ENCODE measurements around the gene U2AF1L4. TPM values are rescaled to one million over a fixed set of nuclear protein-coding genes. Genes with fewer than 3 reads are reported as not detected.

The U2AF1L4 gene, protein sequence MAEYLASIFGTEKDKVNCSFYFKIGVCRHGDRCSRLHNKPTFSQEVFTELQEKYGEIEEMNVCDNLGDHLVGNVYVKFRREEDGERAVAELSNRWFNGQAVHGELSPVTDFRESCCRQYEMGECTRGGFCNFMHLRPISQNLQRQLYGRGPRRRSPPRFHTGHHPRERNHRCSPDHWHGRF
- 10 to 100 TPM; 15.2 to 20.9 (median 17.2) TPM for polyA plus RNA-seq (ENCODE audit: insufficient read length in 3 of 3)

DNA sequence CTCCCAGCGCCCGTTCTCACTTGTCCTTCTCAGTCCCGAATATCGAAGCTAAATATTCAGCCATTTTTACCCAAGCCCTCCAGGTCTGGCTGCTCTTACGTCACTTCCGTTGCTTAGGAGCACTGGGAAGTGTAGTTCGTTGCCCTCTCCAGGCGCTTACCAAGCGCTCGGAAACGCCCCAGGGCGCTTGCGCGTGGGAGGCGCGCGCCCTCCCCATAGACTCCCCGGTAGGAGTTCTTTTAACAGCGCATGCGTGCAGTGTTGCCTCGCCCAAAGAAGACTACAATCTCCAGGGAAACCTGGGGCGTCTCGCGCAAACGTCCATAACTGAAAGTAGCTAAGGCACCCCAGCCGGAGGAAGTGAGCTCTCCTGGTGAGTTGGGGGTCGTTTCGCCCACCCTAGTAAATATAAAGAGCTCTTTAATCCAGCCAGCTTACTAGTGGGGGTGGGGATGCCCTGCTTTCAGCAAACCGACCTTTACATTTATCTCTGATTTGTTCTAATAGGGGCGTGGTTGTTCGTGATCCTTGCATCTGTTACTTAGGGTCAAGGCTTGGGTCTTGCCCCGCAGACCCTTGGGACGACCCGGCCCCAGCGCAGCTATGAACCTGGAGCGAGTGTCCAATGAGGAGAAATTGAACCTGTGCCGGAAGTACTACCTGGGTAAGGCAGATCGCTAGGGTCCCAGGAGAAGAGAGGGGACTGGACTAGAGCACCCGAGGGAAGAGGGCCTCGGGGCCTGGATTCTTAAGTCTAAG lies at the start of gene U2AF1L4, which contains the start of gene PSENEN:
Gene U2AF1L4 (minus strand): TSS at position 91 of the 759 bp plus-strand sequence. CDS start 27 bp downstream, at position 64.
Gene PSENEN (plus strand): TSS at position 324 of the 759 bp plus-strand sequence. CDS start 280 bp downstream, at position 604.
- peak; percentile 98 to 99 (median 99) for DNase-seq (ENCODE audit: low read depth in 3 of 3, low spot score in 2 of 3)

DNA sequence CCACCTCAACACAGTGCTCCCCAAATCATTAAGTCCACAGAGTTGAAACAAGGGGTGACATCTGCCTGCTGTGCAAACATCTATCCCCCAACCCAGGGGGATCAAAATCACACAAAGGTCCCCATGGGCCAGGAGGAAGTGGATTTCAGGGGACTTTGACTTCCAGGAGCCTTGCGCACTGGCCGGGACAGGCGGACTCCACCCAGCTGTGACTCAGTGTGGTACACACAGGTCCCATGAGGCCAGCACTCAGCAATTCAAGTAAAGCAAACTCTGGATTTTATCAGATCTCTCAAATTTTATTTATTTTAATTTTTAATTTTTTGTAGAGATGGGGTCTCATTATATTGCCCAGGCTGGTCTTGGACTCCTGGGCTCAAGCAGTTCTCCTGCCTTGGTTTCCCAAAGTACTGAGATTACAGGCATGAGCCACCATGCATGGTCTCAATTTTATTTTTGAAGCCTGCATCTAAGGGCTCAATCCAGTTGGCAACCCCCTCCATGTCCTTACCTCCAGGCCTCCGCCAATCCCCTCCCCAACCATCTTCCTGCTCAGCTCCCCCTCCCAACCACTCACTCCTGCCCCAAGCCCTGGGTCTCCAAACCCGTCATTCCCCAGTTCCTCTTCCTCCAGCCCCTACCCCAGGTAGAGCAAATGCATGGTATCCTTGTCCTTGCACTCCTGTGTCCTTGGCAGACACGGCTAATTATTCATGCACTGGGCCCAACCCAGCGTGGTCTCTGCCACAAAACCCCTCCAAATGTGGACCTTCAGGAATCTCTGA lies 48.4 kb upstream of the U2AF1L4 start:
- DNase-seq (ENCODE audit: low read depth in 3 of 3, low spot score in 2 of 3): no peak

GRCh38 chr19:35792888-35793287 lies 47.7 kb upstream of the U2AF1L4 start:
- no peak for DNase-seq (ENCODE audit: low read depth in 3 of 3, low spot score in 2 of 3)

- DNase-seq (ENCODE audit: low read depth in 3 of 3, low spot score in 2 of 3): no peak
These were observed 47.1 kb upstream of the U2AF1L4 start for GRCh38 chr19:35792312-35792711.

DNA sequence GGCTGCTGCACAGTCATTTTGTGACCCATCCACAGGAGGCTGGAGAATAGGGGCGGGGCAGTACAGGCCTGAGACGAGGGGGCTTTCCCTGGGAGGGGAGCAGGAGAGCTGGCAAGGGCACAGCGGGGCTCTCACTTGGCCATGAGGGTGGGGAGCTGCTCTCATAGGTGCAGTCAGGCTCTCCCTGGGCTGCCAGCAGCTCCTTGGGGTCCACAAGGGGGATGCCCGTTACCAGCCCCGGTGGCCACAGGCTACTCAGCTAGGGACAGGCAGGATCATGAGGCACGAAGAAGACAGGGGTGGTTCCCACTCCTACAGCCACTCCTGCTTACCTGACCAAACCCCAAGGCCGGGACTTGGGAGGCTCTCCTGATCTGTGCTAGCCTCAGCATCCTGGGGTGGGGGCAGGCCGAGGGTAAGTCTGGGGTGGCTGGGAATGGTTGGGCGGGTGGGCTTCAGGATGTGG lies 46.6 kb upstream of the U2AF1L4 start:
- no peak for DNase-seq (ENCODE audit: low read depth in 3 of 3, low spot score in 2 of 3)

DNA sequence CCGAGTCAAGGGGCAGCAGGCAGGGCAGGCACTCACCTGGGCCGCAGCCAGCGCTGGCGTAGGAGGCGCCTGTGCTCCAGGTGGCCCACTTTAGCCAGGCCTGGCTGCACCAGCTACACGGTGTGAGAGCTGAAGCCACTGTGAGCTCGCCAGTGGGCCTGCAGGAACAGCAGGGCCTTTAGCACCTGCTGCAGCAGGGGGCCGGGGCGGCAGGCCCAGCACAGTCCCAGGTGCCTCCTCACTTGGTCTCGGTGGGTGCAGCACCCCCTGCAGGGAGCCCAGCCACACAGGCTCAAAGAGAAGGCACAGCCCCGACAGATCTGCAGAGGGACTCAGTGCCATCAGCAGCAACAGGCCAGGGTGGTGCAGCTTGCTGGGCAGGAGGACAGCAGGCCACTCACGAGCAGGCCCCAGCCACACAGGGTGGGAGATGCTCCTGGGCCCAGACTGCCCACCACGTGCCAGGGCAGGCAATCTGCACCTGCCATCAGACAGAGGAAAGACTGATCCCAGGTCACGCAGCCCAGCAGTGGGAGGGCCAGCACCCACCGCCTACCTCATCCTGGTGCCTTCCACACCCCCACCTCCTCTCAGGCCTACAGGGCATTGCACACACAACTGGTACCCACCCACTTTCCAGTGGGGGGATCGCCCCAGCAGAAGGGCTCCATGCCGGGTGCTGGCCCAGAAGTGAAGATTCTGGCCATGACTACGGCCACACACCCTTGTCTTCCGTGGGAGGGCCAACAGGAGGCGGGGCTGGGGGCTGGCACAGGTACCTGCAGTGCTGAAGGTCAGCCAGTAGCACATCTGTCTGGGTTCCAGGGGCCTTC lies 46.0 kb upstream of the U2AF1L4 start:
- no peak for DNase-seq (ENCODE audit: low read depth in 3 of 3, low spot score in 2 of 3)

DNA sequence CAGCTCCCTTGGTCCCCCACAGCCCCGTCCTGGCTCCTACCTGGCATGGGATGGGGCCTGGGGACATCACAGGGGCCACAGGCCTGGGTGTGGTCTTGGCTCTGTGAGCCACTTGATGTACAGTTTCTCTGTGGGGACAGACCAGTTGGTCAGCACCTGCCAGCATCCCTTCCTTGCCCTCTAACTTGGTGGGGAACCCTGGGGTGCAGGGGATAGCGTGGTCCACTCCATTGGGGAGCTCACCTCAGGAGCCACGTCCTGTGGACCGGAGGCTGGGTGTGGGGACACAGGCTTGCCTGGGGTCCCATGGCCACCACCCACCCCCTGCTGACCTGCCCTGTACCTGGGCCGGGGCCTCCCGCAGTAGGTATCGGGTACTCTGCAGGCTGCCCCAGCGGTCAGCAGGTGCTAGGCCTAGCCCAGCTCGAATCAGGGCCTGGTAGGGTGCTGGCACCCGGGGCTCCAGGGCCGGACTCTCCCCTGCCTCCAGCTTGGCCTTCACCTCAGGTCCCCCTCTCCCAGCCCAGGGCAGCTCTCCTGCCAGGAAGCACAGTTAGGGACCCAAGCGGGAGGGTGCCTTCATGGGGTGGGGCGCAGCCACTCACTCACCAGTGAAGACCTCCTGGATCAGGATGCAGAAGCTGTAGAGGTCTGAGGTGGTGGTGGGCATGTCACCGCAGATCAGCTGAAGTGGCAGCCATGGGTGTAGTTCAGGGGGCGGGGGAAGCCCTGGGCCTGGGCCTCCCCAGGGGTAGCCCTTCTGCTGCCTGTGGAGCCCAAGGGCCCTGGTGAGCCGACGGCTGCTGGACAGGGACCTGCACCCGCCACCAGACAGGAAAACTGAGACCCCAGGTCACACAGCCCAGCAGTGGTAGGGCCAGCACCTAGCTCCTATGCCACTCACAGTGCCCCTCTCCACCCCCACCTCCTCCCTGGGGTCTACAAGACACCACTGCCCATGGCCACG lies 45.0 kb upstream of the U2AF1L4 start:
- no peak for DNase-seq (ENCODE audit: low read depth in 3 of 3, low spot score in 2 of 3)

DNA sequence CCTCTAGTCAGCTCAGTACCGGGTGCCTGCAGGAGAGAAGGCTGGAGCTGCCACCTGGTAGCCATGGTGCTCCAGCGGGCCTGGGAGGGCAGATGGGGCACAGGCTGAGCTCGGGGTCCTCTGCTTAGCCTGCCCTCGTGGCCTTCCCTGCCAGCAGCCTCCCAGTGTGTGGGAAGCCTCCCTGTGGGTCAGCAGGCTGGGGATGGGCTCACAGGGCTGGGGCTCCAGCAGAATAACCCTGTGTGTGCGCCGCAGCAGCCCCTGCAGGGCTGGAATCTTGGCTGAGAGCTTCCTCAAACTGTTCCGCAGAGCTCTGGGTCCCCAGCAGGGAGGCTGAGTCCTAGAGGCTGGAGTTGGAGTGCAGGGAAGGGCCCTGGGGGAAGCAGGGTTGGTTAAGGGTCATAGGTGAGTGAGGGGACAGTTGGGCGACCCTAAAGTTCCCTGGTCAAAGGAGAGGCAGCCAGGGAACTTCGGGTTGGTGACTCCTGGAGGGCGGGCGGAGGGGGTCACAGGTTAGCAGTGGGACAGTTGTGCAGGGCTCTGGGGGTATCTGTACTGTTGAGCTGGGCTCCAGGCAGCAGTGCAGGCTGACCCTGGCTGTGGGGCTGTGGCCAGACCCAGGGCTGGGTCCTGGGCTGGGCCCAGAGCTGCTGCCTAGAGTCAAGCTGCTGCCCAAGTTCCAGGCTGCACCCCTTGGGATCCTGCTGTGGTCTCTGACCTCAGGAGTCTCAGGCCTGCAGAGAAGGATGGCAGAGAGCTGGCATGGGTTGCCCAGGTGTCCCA lies 44.2 kb upstream of the U2AF1L4 start:
- no peak for DNase-seq (ENCODE audit: low read depth in 3 of 3, low spot score in 2 of 3)

GRCh38 chr19:35788205-35788960 lies 43.2 kb upstream of the U2AF1L4 start:
- no peak for DNase-seq (ENCODE audit: low read depth in 3 of 3, low spot score in 2 of 3)

- no peak for DNase-seq (ENCODE audit: low read depth in 3 of 3, low spot score in 2 of 3)
These were observed 42.1 kb upstream of the U2AF1L4 start for GRCh38 chr19:35787227-35787799.

DNA sequence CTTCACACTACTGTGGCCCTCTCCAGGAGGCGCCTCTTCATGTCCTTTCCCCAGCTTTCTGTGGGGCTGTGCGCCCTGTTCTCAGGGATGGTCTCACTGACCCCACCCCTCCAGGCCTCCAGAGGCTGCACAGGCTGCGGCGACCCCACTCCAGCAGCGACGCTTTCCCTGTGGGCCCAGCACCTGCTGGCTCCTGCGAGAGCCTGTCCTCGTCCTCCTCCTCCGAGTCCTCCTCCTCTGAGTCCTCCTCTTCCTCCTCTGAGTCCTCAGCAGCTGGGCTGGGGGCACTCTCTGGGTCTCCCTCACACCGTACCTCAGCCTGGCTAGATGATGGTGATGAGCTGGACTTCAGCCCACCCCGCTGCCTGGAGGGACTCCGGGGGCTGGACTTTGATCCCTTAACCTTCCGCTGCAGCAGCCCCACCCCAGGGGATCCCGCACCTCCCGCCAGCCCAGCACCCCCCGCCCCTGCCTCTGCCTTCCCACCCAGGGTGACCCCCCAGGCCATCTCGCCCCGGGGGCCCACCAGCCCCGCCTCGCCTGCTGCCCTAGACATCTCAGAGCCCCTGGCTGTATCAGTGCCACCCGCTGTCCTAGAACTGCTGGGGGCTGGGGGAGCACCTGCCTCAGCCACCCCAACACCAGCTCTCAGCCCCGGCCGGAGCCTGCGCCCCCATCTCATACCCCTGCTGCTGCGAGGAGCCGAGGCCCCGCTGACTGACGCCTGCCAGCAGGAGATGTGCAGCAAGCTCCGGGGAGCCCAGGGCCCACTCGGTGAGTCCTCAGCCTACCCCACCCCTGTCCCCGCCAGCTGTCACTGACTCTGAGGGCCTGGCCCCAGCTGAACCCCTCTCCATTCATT lies 41.3 kb upstream of the U2AF1L4 start:
- no peak for DNase-seq (ENCODE audit: low read depth in 3 of 3, low spot score in 2 of 3)

GRCh38 chr19:35785339-35785627 lies 40.1 kb upstream of the U2AF1L4 start:
- no peak for DNase-seq (ENCODE audit: low read depth in 3 of 3, low spot score in 2 of 3)

- no peak for DNase-seq (ENCODE audit: low read depth in 3 of 3, low spot score in 2 of 3)
These were observed 39.5 kb upstream of the U2AF1L4 start for GRCh38 chr19:35784503-35785338.

DNA sequence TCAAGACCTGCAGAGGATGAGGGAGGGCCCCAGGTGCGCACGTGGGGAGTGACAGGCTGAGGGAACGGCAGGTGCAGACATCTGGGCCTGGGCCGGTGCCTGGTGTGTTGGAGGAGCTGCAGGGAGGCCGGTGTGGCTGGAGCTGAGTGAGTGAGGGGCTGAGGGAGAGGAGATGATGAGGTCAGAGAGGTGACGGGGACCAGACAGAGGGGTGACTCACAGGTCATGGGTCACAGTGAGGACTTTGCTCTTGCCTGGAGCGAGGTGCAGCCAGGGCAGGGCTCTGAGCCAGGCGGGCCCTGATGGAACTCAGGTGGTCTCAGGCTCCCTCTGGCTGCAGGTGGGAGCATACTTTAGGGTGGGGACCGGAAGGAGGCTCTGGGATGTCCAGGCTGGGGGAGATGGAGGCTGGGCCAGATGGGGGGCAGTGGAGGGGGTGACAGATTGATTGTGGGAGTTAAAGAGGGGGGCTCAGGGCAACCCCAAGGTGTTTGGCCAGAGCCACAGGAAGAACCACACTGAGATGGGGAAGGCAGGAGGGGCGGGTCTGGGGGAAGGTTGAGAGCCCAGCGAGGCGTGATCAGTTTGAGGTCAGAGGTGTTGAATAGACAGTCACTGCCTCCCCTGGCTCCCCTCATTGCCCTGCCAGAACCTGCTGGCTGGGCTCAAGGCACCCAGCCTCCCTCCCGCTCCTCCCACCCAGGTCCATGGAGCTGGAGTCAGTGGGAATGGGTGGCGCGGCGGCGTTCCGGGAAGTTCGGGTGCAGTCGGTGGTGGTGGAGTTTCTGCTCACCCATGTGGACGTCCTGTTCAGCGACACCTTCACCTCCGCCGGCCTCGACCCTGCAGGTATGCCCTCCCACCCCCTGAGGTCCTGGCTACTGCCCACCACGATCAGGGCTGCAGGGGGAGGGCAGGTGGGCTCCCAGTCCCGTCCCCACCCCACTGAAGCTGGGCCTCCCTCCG lies 38.5 kb upstream of the U2AF1L4 start:
- no peak for DNase-seq (ENCODE audit: low read depth in 3 of 3, low spot score in 2 of 3)

DNA sequence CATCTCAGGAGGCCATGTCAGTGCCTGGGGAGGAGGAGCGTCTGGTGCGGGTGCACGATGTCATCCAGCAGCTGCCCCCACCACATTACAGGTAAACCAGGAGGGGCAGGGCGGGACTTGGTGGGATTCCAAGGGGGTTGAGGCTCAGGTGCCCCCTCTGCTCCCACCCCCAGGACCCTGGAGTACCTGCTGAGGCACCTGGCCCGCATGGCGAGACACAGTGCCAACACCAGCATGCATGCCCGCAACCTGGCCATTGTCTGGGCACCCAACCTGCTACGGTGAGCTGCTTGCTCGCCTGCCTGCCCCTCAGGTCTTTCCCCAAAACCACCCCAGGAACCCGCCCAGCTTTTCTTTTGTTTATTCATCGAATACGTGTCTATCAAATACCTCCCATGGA lies 37.4 kb upstream of the U2AF1L4 start:
- no peak for DNase-seq (ENCODE audit: low read depth in 3 of 3, low spot score in 2 of 3)
